OCI-LY7 (cell line): Measurements from ENCODE around the gene PCCA. TPM values are rescaled to one million over a fixed set of nuclear protein-coding genes. Genes with fewer than 3 reads are reported as not detected.
"Not testable (repeated sequence)": the region's sequence is repeated elsewhere in the genome, so short reads cannot be mapped to it uniquely, and the experiment has no call there.

Source experiments
- BruUV-seq: library from RNA; stranded (reverse); fragments of 400-500 nt; replicated peaks from 2 replicates; lab custom pipeline; 2021; lab: Mats Ljungman, UMichigan
- CTCF ChIA-PET: fragments of 300-600 bp; sonication (Branson Sonifier 250); formaldehyde crosslinking; loops from one replicate; lab custom pipeline; 2022; ENCODE audit warnings: antibody characterized with exemption; ENCODE audit not compliant: unreplicated experiment; lab: Charles Lee
- POLR2A ChIA-PET: fragments of 300-600 bp; sonication (Branson Sonifier 250); formaldehyde crosslinking; loops from one replicate; lab custom pipeline; 2022; ENCODE audit warnings: antibody characterized with exemption; lab: Charles Lee
- DNase-seq: peaks from one replicate; pipeline ENCODE4 v3.0.0-alpha.2; 2015; ENCODE audit warnings: low spot score
- H2AFZ ChIP-seq: fragments of 200-600 bp; sonication (generic), shearing (Covaris generic); 2 replicates; pipeline ENCODE4 v1.6.1; 2014; ENCODE audit warnings: mild to moderate bottlenecking, antibody characterized with exemption, low read length, moderate library complexity
- H3K27ac ChIP-seq: fragments of 200-600 bp; sonication (generic); 2 replicates; pipeline ENCODE4 v1.5.1; 2014; ENCODE audit warnings: mixed run types, low read depth, mild to moderate bottlenecking, moderate library complexity, low read length, inconsistent platforms; ENCODE audit not compliant: poor library complexity, severe bottlenecking
- H3K36me3 ChIP-seq: fragments of 200-600 bp; sonication (generic); 2 replicates; pipeline ENCODE4 v1.6.1; 2014; ENCODE audit warnings: mild to moderate bottlenecking, antibody characterized with exemption, low read length, moderate library complexity, mixed read lengths; ENCODE audit not compliant: insufficient read depth
- H3K4me1 ChIP-seq: fragments of 200-600 bp; sonication (generic); 2 replicates; pipeline ENCODE4 v1.5.1; 2014; ENCODE audit warnings: mild to moderate bottlenecking, low read length; ENCODE audit not compliant: insufficient read depth, poor library complexity, severe bottlenecking
- H3K4me2 ChIP-seq: fragments of 200-600 bp; sonication (generic); 2 replicates; pipeline ENCODE4 v1.6.1; 2014; ENCODE audit warnings: mild to moderate bottlenecking, low read length
- H3K4me3 ChIP-seq: fragments of 200-600 bp; sonication (generic); 2 replicates; pipeline ENCODE4 v1.5.1; 2014; ENCODE audit warnings: mild to moderate bottlenecking, low read depth, low read length; ENCODE audit not compliant: poor library complexity, severe bottlenecking
- H3K79me2 ChIP-seq: fragments of 200-600 bp; sonication (generic); 2 replicates; pipeline ENCODE4 v1.6.1; 2016; ENCODE audit warnings: low read depth, mild to moderate bottlenecking, low read length, moderate library complexity, mixed read lengths; ENCODE audit not compliant: insufficient read depth
- H3K9me2 ChIP-seq: fragments of 200-600 bp; sonication (generic); 2 replicates; pipeline ENCODE4 v1.6.1; 2016; ENCODE audit warnings: mild to moderate bottlenecking, low read length, mixed read lengths; ENCODE audit not compliant: insufficient read depth
- H3K9me3 ChIP-seq: fragments of 200-600 bp; sonication (generic); 2 replicates; pipeline ENCODE4 v1.6.1; 2014; ENCODE audit warnings: mild to moderate bottlenecking, mixed run types, low read length, mixed read lengths
- H4K20me1 ChIP-seq: fragments of 200-600 bp; sonication (generic); 2 replicates; pipeline ENCODE4 v1.6.1; 2014; ENCODE audit warnings: mild to moderate bottlenecking, antibody characterized with exemption, low read length, moderate library complexity, mixed read lengths; ENCODE audit not compliant: insufficient read depth
- CTCF ChIP-seq: fragments of 200-600 bp; sonication (generic); conservative IDR thresholded peaks from 2 replicates; pipeline ENCODE4 v1.5.1; 2014; ENCODE audit warnings: mild to moderate bottlenecking, antibody characterized with exemption, low read length, moderate library complexity, mixed read lengths
- EZH2phosphoT487 ChIP-seq: fragments of 200-600 bp; sonication (generic); IDR thresholded peaks from 2 replicates; pipeline ENCODE4 v1.6.1; 2018; ENCODE audit warnings: low read depth, borderline replicate concordance, mild to moderate bottlenecking, mixed run types, antibody characterized with exemption, low read length, moderate library complexity, mixed read lengths
- intact Hi-C: fragments of 100-400 bp; cut with micrococcal nuclease; formaldehyde crosslinking; loops from one replicate; pipeline ENCODE4 v1.10.0; 2022; ENCODE audit not compliant: unreplicated experiment
- total RNA-seq, 2 experiments: library from RNA; depleted of rRNA in 1 of 2; stranded (reverse); fragments of >200 nt in 1 of 2; shearing (Covaris generic) in 1 of 2; gene quantifications; 2 replicates each; pipeline ENCODE4 v1.2.3, GENCODE V29; 2014 to 2022

The PCCA gene
- total RNA-seq, 2 experiments from 2014 or later: 2.7 to 7.2 TPM

DNA sequence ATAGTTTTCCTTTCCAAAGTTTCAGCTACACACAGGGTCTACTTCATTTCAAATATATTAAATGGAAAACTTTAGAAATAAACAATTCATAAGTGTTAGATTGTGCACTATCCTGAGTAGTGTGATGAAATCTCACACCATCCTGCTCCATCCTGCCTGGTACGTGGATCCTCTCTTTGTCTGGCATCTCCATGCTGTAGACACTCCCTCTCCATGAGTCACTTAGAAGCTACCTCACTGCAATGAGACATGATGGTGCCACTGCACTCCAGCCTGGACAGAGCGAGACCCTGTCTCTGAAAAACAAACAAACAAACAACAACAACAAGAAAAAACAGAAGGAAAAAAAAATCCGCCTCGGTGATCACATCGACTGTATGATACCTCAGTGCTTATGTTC lies 191.8 kb downstream of the PCCA start:
- H4K20me1 ChIP-seq: no peaks in the 10 kb centered on the region
- H3K36me3 ChIP-seq: no peaks in the 10 kb centered on the region
- ChIA-PET POLR2A (interaction anchor here (0.6 kb wide), 1 partner anchor 1894 kb away, joined by 4 read pairs; no protein-coding TSS in a partner anchor), CTCF (no interaction called here)
- H3K9me2 ChIP-seq: no peaks in the 10 kb centered on the region
- no peak overlapping the region for H3K4me2 ChIP-seq
- no TSS peak for BruUV-seq
- no peak overlapping the region for H2AFZ ChIP-seq
- no peaks in the 10 kb centered on the region for H3K79me2 ChIP-seq
- H3K27ac ChIP-seq: no peak overlapping the region
- no peaks in the 10 kb centered on the region for H3K9me3 ChIP-seq
- H3K4me3 ChIP-seq: no peak overlapping the region
- DNase-seq: no peak
- intact Hi-C loops: no loop called here
- H3K4me1 ChIP-seq: no peaks in the 10 kb centered on the region
- TF ChIP-seq EZH2phosphoT487 (no peak), CTCF (no peak)

GRCh38 chr13:100282306-100282705 lies 193.4 kb downstream of the PCCA start:
- H4K20me1 ChIP-seq, H2AFZ ChIP-seq, BruUV-seq, DNase-seq, H3K4me3 ChIP-seq, H3K79me2 ChIP-seq, H3K9me2 ChIP-seq, H3K4me1 ChIP-seq, intact Hi-C loops, H3K9me3 ChIP-seq, H3K36me3 ChIP-seq, H3K4me2 ChIP-seq, H3K27ac ChIP-seq, POLR2A ChIA-PET, CTCF ChIA-PET: not testable (repeated sequence)

DNA sequence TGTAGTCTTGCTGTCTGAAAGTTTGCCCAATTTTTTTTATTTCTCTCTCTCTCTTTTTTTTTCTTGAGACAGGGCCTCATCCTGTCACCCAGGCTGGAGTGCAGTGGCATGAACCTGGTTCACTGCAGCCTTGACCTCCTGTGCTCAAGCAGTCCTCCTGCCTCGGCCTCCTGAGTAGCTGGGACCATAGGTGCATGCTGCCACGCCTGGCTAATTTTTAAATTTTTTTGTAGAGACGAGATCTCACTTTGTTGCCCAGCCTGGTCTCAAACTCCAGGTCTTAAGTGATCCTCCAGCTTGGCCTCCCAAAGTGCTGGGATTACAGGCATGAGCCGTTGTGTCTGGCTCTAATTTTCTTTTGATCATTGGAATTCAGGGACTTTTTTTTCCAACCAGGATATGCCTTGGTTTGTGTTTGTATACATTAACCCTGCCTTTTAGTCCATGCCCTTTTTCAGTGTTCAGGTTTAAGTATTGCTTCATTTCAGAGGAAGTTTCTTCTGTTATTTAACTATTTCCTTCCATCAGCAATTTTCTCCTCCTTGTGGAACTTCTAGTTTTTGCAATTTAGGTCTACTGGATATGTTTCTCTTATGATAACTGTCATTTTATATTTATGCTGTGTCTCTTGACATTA lies 201.4 kb downstream of the PCCA start:
- intact Hi-C loops: no loop called here
- H3K4me2 ChIP-seq: no peak overlapping the region
- H3K9me2 ChIP-seq: no peaks in the 10 kb centered on the region
- H3K36me3 ChIP-seq: no peaks in the 10 kb centered on the region
- H3K9me3 ChIP-seq: no peaks in the 10 kb centered on the region
- no peaks in the 10 kb centered on the region for H4K20me1 ChIP-seq
- no peak overlapping the region for H3K27ac ChIP-seq
- BruUV-seq: no TSS peak
- no peak for TF ChIP-seq EZH2phosphoT487
- TF ChIP-seq CTCF: no peak
- ChIA-PET POLR2A (no interaction called here), CTCF (no interaction called here)
- no peaks in the 10 kb centered on the region for H3K79me2 ChIP-seq
- H2AFZ ChIP-seq: no peak overlapping the region
- DNase-seq: no peak
- no peak overlapping the region for H3K4me3 ChIP-seq
- no peaks in the 10 kb centered on the region for H3K4me1 ChIP-seq
